ENCODE results near the gene RAB11FIP4. TPM values are rescaled to one million over a fixed set of nuclear protein-coding genes. Genes with fewer than 3 reads are reported as not detected.

The RAB11FIP4 gene
- total and polyA plus RNA-seq, 4 donors: 1.5 to 16.0 (median 3.3) TPM

GRCh38 chr17:31492880-31493655 lies 101.6 kb downstream of the RAB11FIP4 start:
- Histone ChIP-seq H3K27me3 (ENCODE audit: control insufficient read depth in 4 of 4, insufficient read depth in 4 of 4, low read length in 3 of 4) (no peaks in the 10 kb centered on the region), H3K9me3 (ENCODE audit: control insufficient read depth in 4 of 4, low read length in 3 of 4) (no peaks in the 10 kb centered on the region), H3K4me1 (ENCODE audit: control insufficient read depth in 4 of 4, insufficient read depth in 4 of 4, low read length in 3 of 4) (peaks cover 14 to 60% (median 40%) of the 10 kb centered on the region in 4 donors), H3K4me3 (ENCODE audit: low read depth in 1 of 3, low read length in 3 of 3) (no peak overlapping the region), H3K9ac (ENCODE audit: low read depth in 1 of 2, low read length in 2 of 2) (no peak overlapping the region), H3K36me3 (ENCODE audit: control insufficient read depth in 4 of 4, insufficient read depth in 3 of 4, low read depth in 1 of 4, low read length in 3 of 4) (no peaks in the 10 kb centered on the region), H3K27ac (ENCODE audit: low read depth in 1 of 2, low read length in 2 of 2) (peak overlapping the region; percentile 38 to 47)
- TF ChIP-seq FOXA2 (IDR thresholded peaks at IDR 0.05) (no peak), RAD21 (IDR thresholded peaks at IDR 0.05) (no peak), YY1 (IDR thresholded peaks at IDR 0.05) (no peak), SP1 (IDR thresholded peaks at IDR 0.05) (no peak), HNF4G (IDR thresholded peaks at IDR 0.05) (no peak), EGR1 (IDR thresholded peaks at IDR 0.05; ENCODE audit: low read depth in 2 of 2) (no peak), ATF3 (IDR thresholded peaks at IDR 0.05) (no peak), TAF1 (conservative IDR thresholded peaks at IDR 0.05) (no peak), GABPA (IDR thresholded peaks at IDR 0.05 in 1 of 2, conservative IDR thresholded peaks at IDR 0.05 in 1 of 2) (no peak), JUND (IDR thresholded peaks at IDR 0.05) (no peak), ZBTB33 (IDR thresholded peaks at IDR 0.05) (no peak), HNF4A (conservative IDR thresholded peaks at IDR 0.05) (no peak), RXRA (IDR thresholded peaks at IDR 0.05) (no peak), CTCF (IDR thresholded peaks at IDR 0.05; ENCODE audit: low read depth, low read length, missing input control) (no peak), NR2F2 (IDR thresholded peaks at IDR 0.05) (no peak), FOXA1 (IDR thresholded peaks at IDR 0.05) (no peak), REST (IDR thresholded peaks at IDR 0.05) (no peak), MAX (IDR thresholded peaks at IDR 0.05) (no peak)
- WGBS: 87% methylated on average over 11 of the region's 11 CpGs
- DNase-seq (ENCODE audit: low spot score): no peak

Measured in liver (tissue), 9 donors.